Stimulated activated naive B cell treated with anti-CD40 and anti-IgM and Interleukin-4, amounts not matched to agents 10 μg/mL and 1 μg/mL and 100 μg/mL, for 72 hours (primary cell): Measurements from ENCODE around the gene CT45A8.
"Not testable (repeated sequence)": the region's sequence is repeated elsewhere in the genome, so short reads cannot be mapped to it uniquely, and the experiment has no call there.

Experiments
- ATAC-seq, 2 donors: fragments of 150-1000 bp; cut with Tn5 transposase; replicated peaks; 2 replicates each; pipeline ENCODE4 v1.10.0; 2021; ENCODE audit warnings: moderate library complexity in 1 of 2
- DNase-seq: peaks from one replicate; pipeline ENCODE4 v3.0.0; 2021
- H3K27ac Mint-ChIP-seq: one replicate; pipeline ENCODE4 v1.8.0; 2022; ENCODE audit warnings: mild to moderate bottlenecking, mixed read lengths
- H3K27me3 Mint-ChIP-seq, 2 donors: one replicate each; pipeline ENCODE4 v1.8.0; 2022; ENCODE audit warnings: mixed read lengths in 2 of 2
- H3K36me3 Mint-ChIP-seq, 2 donors: one replicate each; pipeline ENCODE4 v1.8.0; 2022; ENCODE audit warnings: mixed read lengths in 2 of 2, mild to moderate bottlenecking in 1 of 2
- H3K4me1 Mint-ChIP-seq, 2 donors: one replicate each; pipeline ENCODE4 v1.8.0; 2022; ENCODE audit warnings: mixed read lengths in 2 of 2, mild to moderate bottlenecking in 1 of 2
- H3K4me3 Mint-ChIP-seq, 2 donors: one replicate each; pipeline ENCODE4 v1.8.0; 2022; ENCODE audit warnings: mild to moderate bottlenecking in 2 of 2, mixed read lengths in 2 of 2, moderate library complexity in 1 of 2
- H3K9me3 Mint-ChIP-seq, 2 donors: one replicate each; pipeline ENCODE4 v1.8.0; 2022; ENCODE audit warnings: mixed read lengths in 2 of 2, mild to moderate bottlenecking in 1 of 2

Gene CT45A8

GRCh38 chrX:135854438-135854837, at the start of gene CT45A8:
Gene CT45A8, minus strand, starts transcription at chrX:135854538. Its CDS starts 3,755 bp downstream, at chrX:135850783.
- not testable (repeated sequence) for H3K27ac Mint-ChIP-seq, H3K9me3 Mint-ChIP-seq, ATAC-seq, H3K4me1 Mint-ChIP-seq, H3K36me3 Mint-ChIP-seq, DNase-seq, H3K4me3 Mint-ChIP-seq, H3K27me3 Mint-ChIP-seq

GRCh38 chrX:135893294-135893817, 39.0 kb upstream of the CT45A8 start, which contains the start of the genes CT45A10 and SAGE1:
Gene CT45A10, minus strand, starts transcription at chrX:135893444. Its CDS starts 8,100 bp downstream, at chrX:135885344.
Gene SAGE1, plus strand, starts transcription at chrX:135893716. Its CDS starts 2,527 bp downstream, at chrX:135896243.
- ATAC-seq, result no peak
- no peak within 1 kb of the TSS for H3K27ac Mint-ChIP-seq
- no peak within 1 kb of the TSS for H3K4me3 Mint-ChIP-seq

DNA sequence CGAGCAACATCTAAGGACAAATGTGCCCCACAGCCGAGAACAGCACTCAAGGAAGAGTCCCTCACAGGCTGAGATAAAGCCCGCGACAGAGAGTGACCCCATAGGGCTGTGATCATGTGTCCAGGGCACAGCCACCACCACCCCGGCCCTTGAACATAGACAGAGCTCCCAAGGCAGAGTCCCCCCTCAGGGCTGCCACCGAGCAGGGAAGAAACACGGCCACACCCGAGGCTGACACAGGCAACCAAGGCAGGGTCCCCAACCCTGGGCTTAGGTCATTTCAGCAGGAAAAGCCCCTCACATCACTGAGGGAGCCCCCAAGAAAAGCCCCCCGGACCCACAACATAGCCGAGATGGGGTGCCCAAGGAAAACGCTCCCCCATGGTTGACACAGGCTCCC, 38.4 kb upstream of the CT45A8 start:
- Mint-ChIP-seq H3K4me1 (no peaks in the 10 kb centered on the region), H3K27me3 (peaks cover 0 to 5% of the 10 kb centered on the region in 2 donors), H3K36me3 (no peaks in the 10 kb centered on the region), H3K4me3 (no peak overlapping the region), H3K27ac (no peak overlapping the region), H3K9me3 (no peaks in the 10 kb centered on the region)
- DNase-seq (no peak), ATAC-seq (no peak)

More at GRCh38 chrX:135893294-135893817, 39.0 kb upstream of the CT45A8 start, which contains the start of the genes CT45A10 and SAGE1:
- H3K36me3 Mint-ChIP-seq, result no peaks in the 10 kb centered on the region
- no peaks in the 10 kb centered on the region for H3K4me1 Mint-ChIP-seq
- H3K27me3 Mint-ChIP-seq, result peaks cover 0 to 5% of the 10 kb centered on the region in 2 donors
- H3K9me3 Mint-ChIP-seq, result no peaks in the 10 kb centered on the region
- no peak for DNase-seq

DNA sequence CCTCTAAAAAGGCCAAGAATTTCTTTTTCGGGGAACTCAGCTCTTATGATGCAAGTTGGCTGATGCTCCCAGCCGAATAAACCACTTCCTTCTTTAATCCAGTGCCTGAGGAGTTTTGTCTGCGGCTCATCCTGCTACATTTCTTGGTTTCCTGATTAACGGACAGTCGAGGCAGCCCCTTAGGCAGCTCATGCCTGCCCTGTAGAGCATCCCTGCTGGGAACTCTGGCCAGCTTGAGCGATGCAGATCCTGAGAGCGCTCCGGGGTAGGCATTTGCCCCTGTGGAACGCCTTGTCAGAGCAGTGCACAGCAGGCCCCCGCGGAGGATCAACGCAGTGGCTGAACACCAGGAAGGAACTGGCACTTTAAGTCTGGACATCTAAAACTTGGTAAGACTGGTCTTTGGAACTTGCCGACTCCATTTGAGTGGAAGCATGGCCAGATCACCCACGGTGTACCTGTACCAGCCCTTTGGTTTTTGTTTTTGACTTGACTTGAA, 35.8 kb upstream of the CT45A8 start:
- no peak overlapping the region for H3K4me3 Mint-ChIP-seq
- H3K27ac Mint-ChIP-seq, result no peak overlapping the region
- H3K27me3 Mint-ChIP-seq, result no peaks in the 10 kb centered on the region
- no peaks in the 10 kb centered on the region for H3K36me3 Mint-ChIP-seq
- no peak for DNase-seq
- ATAC-seq, result no peak
- H3K9me3 Mint-ChIP-seq, result no peaks in the 10 kb centered on the region
- no peaks in the 10 kb centered on the region for H3K4me1 Mint-ChIP-seq

DNA sequence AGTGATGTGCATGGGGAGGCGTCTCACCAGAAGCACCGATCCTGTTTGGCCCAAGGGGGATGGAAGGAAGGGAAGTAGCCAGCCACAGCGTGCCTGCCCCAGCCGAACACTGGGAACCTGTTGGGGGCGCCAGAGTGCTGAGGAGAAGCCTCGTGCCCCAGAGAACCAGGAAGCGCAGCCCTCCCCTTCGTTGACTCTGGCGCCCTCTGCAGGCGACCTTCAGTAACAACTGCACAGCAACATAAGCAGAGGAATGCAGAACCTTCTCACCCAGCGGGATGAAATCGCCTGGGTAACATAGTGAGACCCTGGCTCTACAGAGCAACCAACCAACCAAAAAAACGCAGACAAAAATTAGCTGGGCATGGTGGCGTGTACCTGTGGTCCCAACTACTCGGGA, 34.6 kb upstream of the CT45A8 start:
- not testable (repeated sequence) for ATAC-seq, H3K4me3 Mint-ChIP-seq, H3K9me3 Mint-ChIP-seq, H3K27me3 Mint-ChIP-seq, DNase-seq, H3K27ac Mint-ChIP-seq, H3K4me1 Mint-ChIP-seq, H3K36me3 Mint-ChIP-seq

- not testable (repeated sequence) for H3K36me3 Mint-ChIP-seq, H3K9me3 Mint-ChIP-seq, DNase-seq, ATAC-seq, H3K4me1 Mint-ChIP-seq, H3K27ac Mint-ChIP-seq, H3K27me3 Mint-ChIP-seq, H3K4me3 Mint-ChIP-seq
These were observed 33.9 kb upstream of the CT45A8 start for GRCh38 chrX:135888230-135888629.

DNA sequence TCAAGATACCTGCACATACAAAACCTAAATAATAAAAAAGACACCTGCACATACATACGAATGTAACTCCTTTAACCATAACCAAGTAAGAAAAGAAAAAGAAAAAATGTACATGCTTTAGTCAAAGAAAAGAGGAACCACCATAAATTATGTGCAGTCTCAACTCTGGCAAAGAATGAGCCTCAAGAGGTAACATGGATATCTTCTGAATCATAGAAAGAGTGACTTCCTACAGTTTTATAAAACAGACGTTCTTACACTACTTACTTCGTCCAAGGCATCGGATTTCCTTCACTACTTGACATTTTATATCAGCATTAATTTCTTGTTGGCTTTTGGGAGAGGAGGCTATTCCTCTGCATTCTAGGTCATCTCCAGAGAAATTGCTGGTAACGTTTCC, 28.4 kb upstream of the CT45A8 start:
- not testable (repeated sequence) for H3K4me3 Mint-ChIP-seq, H3K27me3 Mint-ChIP-seq, H3K4me1 Mint-ChIP-seq, H3K9me3 Mint-ChIP-seq, H3K36me3 Mint-ChIP-seq, DNase-seq, H3K27ac Mint-ChIP-seq, ATAC-seq

GRCh38 chrX:135871712-135872111, 17.4 kb upstream of the CT45A8 start, which contains the start of gene CT45A9:
Gene CT45A9, minus strand, starts transcription at chrX:135871812. Its CDS starts 3,751 bp downstream, at chrX:135868061.
- ATAC-seq, H3K4me1 Mint-ChIP-seq, H3K27ac Mint-ChIP-seq, H3K27me3 Mint-ChIP-seq, H3K9me3 Mint-ChIP-seq, H3K4me3 Mint-ChIP-seq, DNase-seq, H3K36me3 Mint-ChIP-seq: not testable (repeated sequence)

DNA sequence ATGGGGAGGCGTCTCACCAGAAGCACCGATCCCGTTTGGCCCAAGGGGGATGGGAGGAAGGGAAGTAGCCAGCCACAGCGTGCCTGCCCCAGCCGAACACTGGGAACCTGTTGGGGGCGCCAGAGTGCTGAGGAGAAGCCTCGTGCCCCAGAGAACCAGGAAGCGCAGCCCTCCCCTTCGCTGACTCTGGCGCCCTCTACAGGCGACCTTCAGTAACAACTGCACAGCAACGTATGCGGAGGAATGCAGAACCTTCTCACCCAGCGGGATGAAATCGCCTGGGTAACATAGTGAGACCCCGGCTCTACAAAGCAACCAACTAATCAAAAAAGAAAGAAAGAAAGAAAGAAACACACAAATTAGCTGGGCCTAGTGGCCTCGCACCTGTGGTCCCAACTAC, 17.2 kb downstream of the CT45A8 start, which contains the start of gene CT45A7:
TSS of gene CT45A7 (minus strand) at position 101 of the 400 bp plus-strand sequence. CDS start 3,747 bp downstream, outside the sequence.
- not testable (repeated sequence) for DNase-seq, H3K9me3 Mint-ChIP-seq, H3K27ac Mint-ChIP-seq, H3K4me3 Mint-ChIP-seq, H3K36me3 Mint-ChIP-seq, ATAC-seq, H3K27me3 Mint-ChIP-seq, H3K4me1 Mint-ChIP-seq

DNA sequence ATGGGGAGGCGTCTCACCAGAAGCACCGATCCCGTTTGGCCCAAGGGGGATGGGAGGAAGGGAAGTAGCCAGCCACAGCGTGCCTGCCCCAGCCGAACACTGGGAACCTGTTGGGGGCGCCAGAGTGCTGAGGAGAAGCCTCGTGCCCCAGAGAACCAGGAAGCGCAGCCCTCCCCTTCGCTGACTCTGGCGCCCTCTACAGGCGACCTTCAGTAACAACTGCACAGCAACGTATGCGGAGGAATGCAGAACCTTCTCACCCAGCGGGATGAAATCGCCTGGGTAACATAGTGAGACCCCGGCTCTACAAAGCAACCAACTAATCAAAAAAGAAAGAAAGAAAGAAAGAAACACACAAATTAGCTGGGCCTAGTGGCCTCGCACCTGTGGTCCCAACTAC, 34.4 kb downstream of the CT45A8 start, which contains the start of gene CT45A2:
TSS of gene CT45A2 (minus strand) at position 101 of the 400 bp plus-strand sequence. CDS start 3,747 bp downstream, outside the sequence.
- not testable (repeated sequence) for H3K27ac Mint-ChIP-seq, H3K36me3 Mint-ChIP-seq, ATAC-seq, DNase-seq, H3K4me3 Mint-ChIP-seq, H3K27me3 Mint-ChIP-seq, H3K9me3 Mint-ChIP-seq, H3K4me1 Mint-ChIP-seq

DNA sequence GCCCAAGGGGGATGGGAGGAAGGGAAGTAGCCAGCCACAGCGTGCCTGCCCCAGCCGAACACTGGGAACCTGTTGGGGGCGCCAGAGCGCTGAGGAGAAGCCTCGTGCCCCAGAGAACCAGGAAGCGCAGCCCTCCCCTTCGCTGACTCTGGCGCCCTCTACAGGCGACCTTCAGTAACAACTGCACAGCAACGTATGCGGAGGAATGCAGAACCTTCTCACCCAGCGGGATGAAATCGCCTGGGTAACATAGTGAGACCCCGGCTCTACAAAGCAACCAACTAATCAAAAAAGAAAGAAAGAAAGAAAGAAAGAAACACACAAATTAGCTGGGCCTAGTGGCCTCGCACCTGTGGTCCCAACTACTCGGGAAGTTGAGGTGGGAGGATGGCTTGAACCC, 51.7 kb downstream of the CT45A8 start, which contains the start of gene CT45A6:
TSS of gene CT45A6 (minus strand) at position 101 of the 400 bp plus-strand sequence. CDS start 3,794 bp downstream, outside the sequence.
- H3K27me3 Mint-ChIP-seq, DNase-seq, H3K9me3 Mint-ChIP-seq, ATAC-seq, H3K4me3 Mint-ChIP-seq, H3K4me1 Mint-ChIP-seq, H3K36me3 Mint-ChIP-seq, H3K27ac Mint-ChIP-seq: not testable (repeated sequence)
